DMS79 treated with DMSO at 0.1 percent for 48 hours (cell line): ENCODE data around the gene SHH.
A peak's percentile ranks its signal among the peaks of the same experiment; 100 is the strongest.

Experiments used
- DNase-seq: peaks from one replicate; lab custom pipeline; 2025; lab: John Stamatoyannopoulos, UW

The SHH gene

GRCh38 chr7:155811895-155812761 lies at the start of gene SHH:
Gene SHH (minus strand): TSS chr7:155812463. CDS start chr7:155812122, 341 bp downstream.
- peak; percentile 19 for DNase-seq

GRCh38 chr7:155861480-155861868 lies 49.2 kb upstream of the SHH start:
- DNase-seq = no peak

GRCh38 chr7:155860840-155861479 lies 48.7 kb upstream of the SHH start:
- peak; percentile 94 for DNase-seq

- DNase-seq = no peak
These were observed 48.2 kb upstream of the SHH start for GRCh38 chr7:155860461-155860839.

- DNase-seq = no peak
These were observed 46.3 kb upstream of the SHH start for GRCh38 chr7:155858521-155859061.

GRCh38 chr7:155857141-155857540 lies 44.9 kb upstream of the SHH start:
- no peak for DNase-seq

- no peak for DNase-seq
These were observed 44.4 kb upstream of the SHH start for GRCh38 chr7:155856656-155857055.

- no peak for DNase-seq
These were observed 40.4 kb upstream of the SHH start for GRCh38 chr7:155852426-155853301.

- DNase-seq = no peak
These were observed 39.6 kb upstream of the SHH start for GRCh38 chr7:155851892-155852291.

GRCh38 chr7:155850766-155851678 lies 38.8 kb upstream of the SHH start:
- peak; percentile 59 for DNase-seq

GRCh38 chr7:155850001-155850436 lies 37.8 kb upstream of the SHH start:
- DNase-seq = no peak

GRCh38 chr7:155848691-155849669 lies 36.7 kb upstream of the SHH start:
- peak; percentile 92 for DNase-seq

GRCh38 chr7:155847821-155848435 lies 35.7 kb upstream of the SHH start:
- DNase-seq = peak; percentile 20

- DNase-seq = no peak
These were observed 34.7 kb upstream of the SHH start for GRCh38 chr7:155846936-155847335.

- no peak for DNase-seq
These were observed 33.9 kb upstream of the SHH start for GRCh38 chr7:155846156-155846555.

- no peak for DNase-seq
These were observed 33.0 kb upstream of the SHH start for GRCh38 chr7:155845226-155845625.

- DNase-seq = no peak
These were observed 32.3 kb upstream of the SHH start for GRCh38 chr7:155844526-155844925.

- no peak for DNase-seq
These were observed 31.8 kb upstream of the SHH start for GRCh38 chr7:155844019-155844453.

- no peak for DNase-seq
These were observed 31.3 kb upstream of the SHH start for GRCh38 chr7:155843426-155844018.
